HepG2 (cell line): ENCODE measurements around the gene OSBPL5. TPM values are rescaled to one million over a fixed set of nuclear protein-coding genes. Genes with fewer than 3 reads are reported as not detected.
A peak's percentile ranks its signal among the peaks of the same experiment; 100 is the strongest.

Experiments used
- CENPX ChIP-seq: sonication (generic); formaldehyde crosslinking; IDR thresholded peaks from 2 replicates; pipeline ENCODE4 v1.9.0; 2021; ENCODE audit warnings: mild to moderate bottlenecking, missing genetic modification reagents, moderate library complexity
- CHD2 ChIP-seq: IDR thresholded peaks from 2 replicates; pipeline ENCODE4 v1.6.1; 2011; ENCODE audit warnings: low read depth, low read length, improper control_type of control experiment
- ETV5 ChIP-seq: IDR thresholded peaks from 2 replicates; pipeline ENCODE4 v1.6.1; 2018; ENCODE audit warnings: missing biosample characterization, missing genetic modification reagents, inconsistent platforms, borderline replicate concordance
- HBP1 ChIP-seq: IDR thresholded peaks from 2 replicates; pipeline ENCODE4 v1.6.1; 2016; ENCODE audit warnings: low read depth, control low read depth
- IRF2 ChIP-seq: IDR thresholded peaks from 2 replicates; pipeline ENCODE4 v1.6.1; 2018; ENCODE audit warnings: missing genetic modification reagents, missing compliant biosample characterization
- KAT7 ChIP-seq: IDR thresholded peaks from 2 replicates; pipeline ENCODE4 v1.6.1; 2018; ENCODE audit warnings: borderline replicate concordance, missing compliant biosample characterization
- MBNL3 ChIP-seq: fragments of 250-450 bp; sonication (Bioruptor Pico); conservative IDR thresholded peaks from 2 replicates; pipeline ENCODE4 v1.8.0; 2022; ENCODE audit warnings: mild to moderate bottlenecking, inconsistent platforms
- MTF2 ChIP-seq: sonication (generic); formaldehyde crosslinking; IDR thresholded peaks from 2 replicates; pipeline ENCODE4 v1.5.0; 2020; ENCODE audit warnings: missing genetic modification reagents, borderline replicate concordance
- PCBP2 ChIP-seq: fragments of 200-400 bp; formaldehyde crosslinking; optimal IDR thresholded peaks from 2 replicates; pipeline ENCODE3; 2018; ENCODE audit warnings: low read length, low read depth; ENCODE audit not compliant: poor library complexity, severe bottlenecking
- PHB2 ChIP-seq: fragments of 450-650 bp; IDR thresholded peaks from 2 replicates; pipeline ENCODE4 v1.6.1; 2018; ENCODE audit not compliant: partially characterized antibody
- RELA ChIP-seq: sonication (generic); formaldehyde crosslinking; IDR thresholded peaks from 2 replicates; pipeline ENCODE4 v1.4.0; 2020; ENCODE audit warnings: missing genetic modification reagents
- RNF219 ChIP-seq: sonication (generic); formaldehyde crosslinking; IDR thresholded peaks from 2 replicates; pipeline ENCODE4 v1.5.0; 2020; ENCODE audit warnings: mild to moderate bottlenecking, missing genetic modification reagents
- TERF1 ChIP-seq: sonication (generic); formaldehyde crosslinking; IDR thresholded peaks from 2 replicates; pipeline ENCODE4 v1.8.0; 2022; ENCODE audit warnings: mild to moderate bottlenecking, missing genetic modification reagents, moderate library complexity
- ZBTB39 ChIP-seq: sonication (generic); formaldehyde crosslinking; IDR thresholded peaks from 2 replicates; pipeline ENCODE4 v1.5.0; 2020; ENCODE audit warnings: missing genetic modification reagents
- ZNF484 ChIP-seq: sonication (generic); formaldehyde crosslinking; IDR thresholded peaks from 2 replicates; pipeline ENCODE4 v1.5.1; 2020; ENCODE audit warnings: mild to moderate bottlenecking, low read depth, missing genetic modification reagents, borderline replicate concordance
- ZNF598 ChIP-seq: sonication (generic); formaldehyde crosslinking; IDR thresholded peaks from 2 replicates; pipeline ENCODE4 v1.5.1; 2020; ENCODE audit warnings: mild to moderate bottlenecking, missing genetic modification reagents, borderline replicate concordance
- ZNF7 ChIP-seq: IDR thresholded peaks from 2 replicates; pipeline ENCODE4 v1.6.1; 2016; ENCODE audit warnings: missing biosample characterization, missing genetic modification reagents
- ZNF792 ChIP-seq: IDR thresholded peaks from 2 replicates; pipeline ENCODE4 v1.6.1; 2016
- polyA plus RNA-seq, 8 experiments: library from polyadenylated mRNA; depleted of rRNA in 3 of 8; stranded (reverse) in 7 of 8; unstranded in 1 of 8; fragments of >200 nt; fragmentation: Illumina TruSeq in 4 of 8; extraction: Trizol in 4 of 8; gene quantifications; 2 replicates each; pipeline versions ENCODE4 v1.2.1 to v1.2.3, GENCODE V29; 2011 to 2016; ENCODE audit warnings: low read depth in 4 of 8, missing spikeins in 1 of 8, mixed read lengths in 1 of 8; ENCODE audit not compliant: insufficient read depth in 1 of 8
- total RNA-seq, 5 experiments: library from RNA; depleted of rRNA; stranded (reverse); fragments of >200 nt; fragmentation: Illumina TruSeq; extraction: Trizol; gene quantifications; 2 replicates each; pipeline ENCODE4 v1.2.3, GENCODE V29; 2016; ENCODE audit warnings: low read depth in 1 of 5
- TF ChIP-seq, protein P1 (sequence below): sonication (generic); formaldehyde crosslinking; IDR thresholded peaks from 2 replicates; pipeline ENCODE4 v1.4.0; 2020; ENCODE audit warnings: mild to moderate bottlenecking, missing genetic modification reagents
- TF ChIP-seq, protein P2 (sequence below): sonication (generic); formaldehyde crosslinking; IDR thresholded peaks from 2 replicates; pipeline ENCODE4 v1.8.0; 2022; ENCODE audit warnings: mild to moderate bottlenecking, missing genetic modification reagents

Gene OSBPL5
- total and polyA plus RNA-seq, 2 of the 13 experiments (the other 11 are each of a cell fraction or from before 2014, with no cell fraction given): not detected

- TF ChIP-seq PCBP2 (no peak), RNF219 (peak; percentile 67; the same call in 1 of the 2 replicates), ZBTB39 (CRISPR knock-in tag) (no peak), MBNL3 (CRISPR knock-in tag) (no peak), ZNF7 (no peak), MTF2 (CRISPR knock-in tag) (peak; percentile 75; the same call in 1 of the 2 replicates), CENPX (no peak), ZNF792 (CRISPR knock-in tag) (peak; percentile 81; the same call in 1 of the 2 replicates), ZNF598 (CRISPR knock-in tag) (peak; percentile 46; the same call in 1 of the 2 replicates), CHD2 (peak; percentile 41; the same call in 1 of the 2 replicates), ETV5 (CRISPR knock-in tag) (peak; percentile 99), RELA (CRISPR knock-in tag) (0 out of 2 replicates have a peak, but pooled peaks have one; percentile 36), TERF1 (CRISPR knock-in tag) (no peak), IRF2 (CRISPR knock-in tag) (peak; percentile 71), HBP1 (CRISPR knock-in tag) (peak; percentile 88), ZNF484 (CRISPR knock-in tag) (no peak), KAT7 (CRISPR knock-in tag) (peak; percentile 81; the same call in 1 of the 2 replicates), PHB2 (no peak)
- TF ChIP-seq, protein P1, sequence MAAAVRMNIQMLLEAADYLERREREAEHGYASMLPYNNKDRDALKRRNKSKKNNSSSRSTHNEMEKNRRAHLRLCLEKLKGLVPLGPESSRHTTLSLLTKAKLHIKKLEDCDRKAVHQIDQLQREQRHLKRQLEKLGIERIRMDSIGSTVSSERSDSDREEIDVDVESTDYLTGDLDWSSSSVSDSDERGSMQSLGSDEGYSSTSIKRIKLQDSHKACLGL (CRISPR knock-in tag): peak; percentile 73; the same call in 1 of the 2 replicates
- TF ChIP-seq, protein P2, sequence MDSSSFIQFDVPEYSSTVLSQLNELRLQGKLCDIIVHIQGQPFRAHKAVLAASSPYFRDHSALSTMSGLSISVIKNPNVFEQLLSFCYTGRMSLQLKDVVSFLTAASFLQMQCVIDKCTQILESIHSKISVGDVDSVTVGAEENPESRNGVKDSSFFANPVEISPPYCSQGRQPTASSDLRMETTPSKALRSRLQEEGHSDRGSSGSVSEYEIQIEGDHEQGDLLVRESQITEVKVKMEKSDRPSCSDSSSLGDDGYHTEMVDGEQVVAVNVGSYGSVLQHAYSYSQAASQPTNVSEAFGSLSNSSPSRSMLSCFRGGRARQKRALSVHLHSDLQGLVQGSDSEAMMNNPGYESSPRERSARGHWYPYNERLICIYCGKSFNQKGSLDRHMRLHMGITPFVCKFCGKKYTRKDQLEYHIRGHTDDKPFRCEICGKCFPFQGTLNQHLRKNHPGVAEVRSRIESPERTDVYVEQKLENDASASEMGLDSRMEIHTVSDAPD (CRISPR knock-in tag): peak; percentile 53; the same call in 1 of the 2 replicates
Observed at GRCh38 chr11:3057069-3057963, 107.8 kb downstream of the OSBPL5 start, which contains the start of gene CARS1 (continued).
